PC-9 (cell line): ENCODE measurements around the gene RUNX3. TPM values are rescaled to one million over a fixed set of nuclear protein-coding genes. Genes with fewer than 3 reads are reported as not detected.

Source experiments
- BruUV-seq: library from RNA; stranded (reverse); fragments of 400-500 nt; replicated peaks from 2 replicates; lab custom pipeline; 2021; lab: Mats Ljungman, UMichigan
- CTCF ChIA-PET: fragments of 300-600 bp; sonication (Branson Sonifier 250); formaldehyde crosslinking; loops from one replicate; lab custom pipeline; 2022; ENCODE audit warnings: antibody characterized with exemption; lab: Charles Lee
- POLR2A ChIA-PET: fragments of 300-600 bp; sonication (Branson Sonifier 250); formaldehyde crosslinking; loops from one replicate; lab custom pipeline; 2022; ENCODE audit warnings: antibody characterized with exemption; ENCODE audit not compliant: unreplicated experiment; lab: Charles Lee
- DNase-seq, 2 experiments: peaks; one replicate each; pipeline versions ENCODE4 v3.0.0 to v3.0.0-alpha.2; 2015 to 2022; ENCODE audit warnings: mixed read lengths in 1 of 2
- H2AFZ ChIP-seq: fragments of 200-600 bp; sonication (generic); 2 replicates; pipeline ENCODE4 v1.8.1; 2017; ENCODE audit warnings: antibody characterized with exemption
- H3F3A ChIP-seq: fragments of 200-600 bp; sonication (generic); 2 replicates; pipeline ENCODE4 v1.8.1; 2017; ENCODE audit warnings: antibody characterized with exemption, mild to moderate bottlenecking, low read depth; ENCODE audit not compliant: insufficient read depth
- H3K27ac ChIP-seq: fragments of 200-600 bp; sonication (generic); 2 replicates; pipeline ENCODE4 v1.6.1; 2016; ENCODE audit warnings: mixed run types
- H3K27me3 ChIP-seq: fragments of 200-600 bp; sonication (generic); 2 replicates; pipeline ENCODE4 v1.6.1; 2016; ENCODE audit warnings: low read depth, mixed run types; ENCODE audit not compliant: insufficient read depth
- H3K36me3 ChIP-seq: fragments of 200-600 bp; sonication (generic); 2 replicates; pipeline ENCODE4 v1.6.1; 2016; ENCODE audit warnings: low read depth, mixed run types
- H3K4me1 ChIP-seq: fragments of 200-600 bp; sonication (generic); replicated peaks from 2 replicates; pipeline ENCODE4 v1.6.1; 2016; ENCODE audit warnings: mixed run types; ENCODE audit not compliant: insufficient read depth
- H3K4me2 ChIP-seq: fragments of 200-600 bp; sonication (generic); 2 replicates; pipeline ENCODE4 v1.6.1; 2017; ENCODE audit warnings: mixed run types
- H3K4me3 ChIP-seq: fragments of 200-600 bp; sonication (generic); 2 replicates; pipeline ENCODE4 v1.6.1; 2016; ENCODE audit warnings: mixed run types
- H3K79me2 ChIP-seq: fragments of 200-600 bp; sonication (generic); 2 replicates; pipeline ENCODE4 v1.6.1; 2017; ENCODE audit warnings: low read depth, mixed run types
- H3K9me2 ChIP-seq: fragments of 200-600 bp; sonication (generic); 2 replicates; pipeline ENCODE4 v1.8.1; 2017; ENCODE audit warnings: mild to moderate bottlenecking; ENCODE audit not compliant: insufficient read depth
- H3K9me3 ChIP-seq: fragments of 200-600 bp; sonication (generic); 2 replicates; pipeline ENCODE4 v1.8.1; 2016; ENCODE audit warnings: low read depth; ENCODE audit not compliant: insufficient read depth
- H4K20me1 ChIP-seq: fragments of 200-600 bp; sonication (generic); 2 replicates; pipeline ENCODE4 v1.8.1; 2017; ENCODE audit not compliant: insufficient read depth
- CTCF ChIP-seq: fragments of 200-600 bp; sonication (generic); conservative IDR thresholded peaks from 2 replicates; pipeline ENCODE4 v1.6.1; 2017; ENCODE audit warnings: mixed run types, antibody characterized with exemption, mild to moderate bottlenecking, moderate library complexity
- EZH2 ChIP-seq: fragments of 200-600 bp; sonication (generic); IDR thresholded peaks from 2 replicates; pipeline ENCODE4 v1.8.0; 2017; ENCODE audit warnings: antibody characterized with exemption, low read depth
- intact Hi-C: fragments of 100-400 bp; cut with micrococcal nuclease; formaldehyde crosslinking; loops from one replicate; pipeline ENCODE4 v1.10.0; 2022; ENCODE audit not compliant: unreplicated experiment
- total RNA-seq: library from RNA; stranded (reverse); gene quantifications from 2 replicates; pipeline ENCODE4 v1.2.3, GENCODE V29; 2021

RUNX3 gene
- total RNA-seq, 1 experiment from 2014 or later, result not detected

- H3K27ac ChIP-seq, result no peak overlapping the region
- H3K4me2 ChIP-seq, result no peak overlapping the region
- H2AFZ ChIP-seq, result no peak overlapping the region
- peaks cover 9% of the 10 kb centered on the region; the same call in 1 of the 2 replicates for H3F3A ChIP-seq
- ChIA-PET POLR2A (interaction anchor here (0.6 kb wide), 1 partner anchor 115 kb away, joined by 3 read pairs; no protein-coding TSS in a partner anchor), CTCF (no interaction called here)
- BruUV-seq, result no TSS peak
- H3K27me3 ChIP-seq, result no peaks in the 10 kb centered on the region
- H3K9me2 ChIP-seq, result no peaks in the 10 kb centered on the region
- no peaks in the 10 kb centered on the region for H3K36me3 ChIP-seq
- H3K9me3 ChIP-seq, result no peaks in the 10 kb centered on the region
- no peak for TF ChIP-seq CTCF
- no peak for TF ChIP-seq EZH2
- no peaks in the 10 kb centered on the region for H3K79me2 ChIP-seq
- intact Hi-C loops, result no loop called here
- peaks cover 10% of the 10 kb centered on the region for H3K4me1 ChIP-seq
- no peak overlapping the region for H3K4me3 ChIP-seq
- no peak for DNase-seq
- H4K20me1 ChIP-seq, result no peaks in the 10 kb centered on the region
These were observed 42.3 kb upstream of the RUNX3 start for GRCh38 chr1:24972221-24972914.

- H3K27me3 ChIP-seq, result no peaks in the 10 kb centered on the region
- no peaks in the 10 kb centered on the region for H4K20me1 ChIP-seq
- H3K36me3 ChIP-seq, result no peaks in the 10 kb centered on the region
- CTCF ChIA-PET, result interaction anchor here (0.7 kb wide), 1 partner anchor 72 kb away, joined by 3 read pairs; no protein-coding TSS in a partner anchor
- H3F3A ChIP-seq, result peaks cover 9% of the 10 kb centered on the region; the same call in 1 of the 2 replicates
- no peaks in the 10 kb centered on the region for H3K9me2 ChIP-seq
- POLR2A ChIA-PET, result interaction anchor here (0.6 kb wide), 1 partner anchor 116 kb away, joined by 3 read pairs; no protein-coding TSS in a partner anchor
- H3K27ac ChIP-seq, result no peak overlapping the region
- H3K4me3 ChIP-seq, result no peak overlapping the region
- no peak overlapping the region for H3K4me2 ChIP-seq
- TF ChIP-seq EZH2, result no peak
- TF ChIP-seq CTCF, result no peak
- no peak for DNase-seq
- H2AFZ ChIP-seq, result no peak overlapping the region
- no TSS peak for BruUV-seq
- intact Hi-C loops, result no loop called here
- no peaks in the 10 kb centered on the region for H3K9me3 ChIP-seq
- no peaks in the 10 kb centered on the region for H3K79me2 ChIP-seq
- H3K4me1 ChIP-seq, result peaks cover 10% of the 10 kb centered on the region
These were observed 41.1 kb upstream of the RUNX3 start for GRCh38 chr1:24970926-24971875.

GRCh38 chr1:24970399-24970753 is 40.3 kb upstream of the RUNX3 start:
- H2AFZ ChIP-seq, result no peak overlapping the region
- H3K36me3 ChIP-seq, result no peaks in the 10 kb centered on the region
- H3K4me1 ChIP-seq, result peaks cover 10% of the 10 kb centered on the region
- DNase-seq, result peak in 1 of 2 experiments; percentile 45
- no peaks in the 10 kb centered on the region for H3K9me3 ChIP-seq
- no peak overlapping the region for H3K27ac ChIP-seq
- intact Hi-C loops, result no loop called here
- POLR2A ChIA-PET, result no interaction called here
- no peak overlapping the region for H3K4me2 ChIP-seq
- no peaks in the 10 kb centered on the region for H4K20me1 ChIP-seq
- CTCF ChIA-PET, result no interaction called here
- H3K9me2 ChIP-seq, result no peaks in the 10 kb centered on the region
- H3F3A ChIP-seq, result peaks cover 9% of the 10 kb centered on the region; the same call in 1 of the 2 replicates
- TF ChIP-seq CTCF, result no peak
- no peak for TF ChIP-seq EZH2
- no peaks in the 10 kb centered on the region for H3K27me3 ChIP-seq
- H3K4me3 ChIP-seq, result no peak overlapping the region
- BruUV-seq, result no TSS peak
- no peaks in the 10 kb centered on the region for H3K79me2 ChIP-seq
